Measurements from ENCODE around the gene CRYBB2.
"Not testable (repeated sequence)": the region's sequence is repeated elsewhere in the genome, so short reads cannot be mapped to it uniquely, and the experiment has no call there.

CRYBB2 gene

DNA sequence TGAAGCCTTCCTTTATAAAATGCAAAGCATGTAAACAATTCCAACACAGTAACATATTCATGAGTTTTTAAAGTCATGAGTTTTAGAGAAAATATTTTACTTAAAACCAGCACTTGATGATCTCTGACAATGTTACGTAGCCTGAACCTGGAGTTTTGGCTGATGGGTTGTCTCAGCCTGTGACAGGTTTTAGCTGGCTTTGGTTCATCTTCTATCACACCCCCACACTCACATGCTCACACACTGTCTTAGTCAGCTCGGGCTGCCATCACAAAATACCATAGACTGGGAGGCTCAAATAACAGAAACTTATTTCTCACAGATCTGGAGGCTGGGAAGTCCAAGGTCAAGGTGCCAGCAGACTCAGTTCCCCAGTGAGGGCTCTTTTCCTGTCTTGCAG, 50.6 kb downstream of the CRYBB2 start:
- peaks cover 54% of the 10 kb centered on the region for H3K27me3 Mint-ChIP-seq
- DNase-seq (ENCODE audit: low spot score in 2 of 2); ATAC-seq (replicated peaks; ENCODE audit: extremely low read depth, poor library complexity, severe bottlenecking); H3K4me1 Mint-ChIP-seq; H3K4me3 Mint-ChIP-seq; H3K36me3 Mint-ChIP-seq (ENCODE audit: insufficient read depth); H3K27ac Mint-ChIP-seq (ENCODE audit: low read depth): not testable (repeated sequence)
- peaks cover 15% of the 10 kb centered on the region for H3K9me3 Mint-ChIP-seq

DNA sequence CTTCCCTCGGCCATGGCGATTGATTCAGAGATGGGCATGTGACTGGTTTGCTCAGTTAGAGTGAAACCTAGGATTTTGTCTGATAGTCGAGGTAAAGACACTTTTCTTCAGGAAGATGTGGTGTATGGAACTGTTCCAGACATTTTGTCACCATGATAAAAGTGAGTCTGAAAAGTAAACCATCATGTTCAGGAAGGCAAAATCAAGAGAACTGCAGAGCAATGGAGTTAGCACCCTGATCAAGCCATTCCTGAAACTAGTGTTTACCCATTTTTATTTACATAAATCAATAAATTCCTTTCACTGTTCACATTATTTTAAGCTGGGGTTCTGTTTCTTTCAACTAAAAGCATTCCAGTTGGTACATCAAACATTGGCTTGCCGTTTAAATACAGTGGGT, 53.8 kb downstream of the CRYBB2 start:
- H3K27ac Mint-ChIP-seq (ENCODE audit: low read depth); H3K9me3 Mint-ChIP-seq; H3K4me1 Mint-ChIP-seq; DNase-seq (ENCODE audit: low spot score in 2 of 2); H3K4me3 Mint-ChIP-seq; ATAC-seq (replicated peaks; ENCODE audit: extremely low read depth, poor library complexity, severe bottlenecking); H3K36me3 Mint-ChIP-seq (ENCODE audit: insufficient read depth): not testable (repeated sequence)
- H3K27me3 Mint-ChIP-seq: peaks cover 52% of the 10 kb centered on the region

DNA sequence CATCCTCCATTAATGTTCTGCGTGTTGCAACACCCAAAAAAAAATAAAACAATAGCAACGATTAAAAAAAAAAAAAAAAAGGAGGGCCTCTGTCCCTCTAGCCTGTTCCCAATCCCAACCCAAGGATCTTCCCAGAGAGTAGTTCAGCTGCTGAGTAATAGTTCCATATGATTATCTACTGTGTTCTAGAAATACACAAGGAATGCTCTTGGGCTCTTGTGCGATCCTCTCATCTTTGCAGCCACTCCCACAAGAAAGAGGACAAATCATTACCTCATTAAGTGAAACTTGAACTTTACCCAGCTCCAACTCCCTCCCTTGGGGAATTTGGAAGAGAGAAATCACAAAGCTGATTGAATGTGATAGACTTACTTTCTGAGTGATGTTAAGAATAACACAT, 54.5 kb downstream of the CRYBB2 start:
- not testable (repeated sequence) for H3K4me1 Mint-ChIP-seq; H3K4me3 Mint-ChIP-seq; DNase-seq (ENCODE audit: low spot score in 2 of 2); H3K36me3 Mint-ChIP-seq (ENCODE audit: insufficient read depth); ATAC-seq (replicated peaks; ENCODE audit: extremely low read depth, poor library complexity, severe bottlenecking); H3K9me3 Mint-ChIP-seq; H3K27ac Mint-ChIP-seq (ENCODE audit: low read depth)
- peaks cover 47% of the 10 kb centered on the region for H3K27me3 Mint-ChIP-seq

DNA sequence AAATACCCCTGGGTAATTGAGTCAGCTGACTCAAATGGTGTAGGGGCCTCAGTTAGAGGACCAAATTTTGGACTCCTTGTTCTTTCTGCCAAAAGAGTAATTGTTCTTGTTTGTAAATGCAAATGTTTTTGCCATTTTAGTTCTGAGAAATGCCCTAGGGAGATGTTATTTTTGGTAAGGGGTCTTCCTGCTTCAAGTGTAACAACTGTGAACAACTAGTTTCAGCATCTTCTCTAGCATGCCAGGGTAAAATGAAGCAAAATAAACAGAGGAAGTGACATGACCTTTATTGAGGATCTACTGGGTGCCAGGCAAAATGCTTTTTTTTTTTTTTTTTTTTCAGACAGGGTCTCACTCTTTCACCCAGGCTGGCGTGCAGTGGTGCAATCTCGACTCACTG, 60.7 kb downstream of the CRYBB2 start:
- H3K27me3 Mint-ChIP-seq: peaks cover 71% of the 10 kb centered on the region
- H3K4me3 Mint-ChIP-seq; H3K9me3 Mint-ChIP-seq; ATAC-seq (replicated peaks; ENCODE audit: extremely low read depth, poor library complexity, severe bottlenecking); DNase-seq (ENCODE audit: low spot score in 2 of 2); H3K27ac Mint-ChIP-seq (ENCODE audit: low read depth); H3K36me3 Mint-ChIP-seq (ENCODE audit: insufficient read depth): not testable (repeated sequence)
- H3K4me1 Mint-ChIP-seq: peaks cover 10% of the 10 kb centered on the region

Data from central memory CD8-positive, alpha-beta T cell (primary cell).